HG02943 (cell line): ENCODE results near the gene KCTD14.
"Not testable (repeated sequence)": the region's sequence is repeated elsewhere in the genome, so short reads cannot be mapped to it uniquely, and the experiment has no call there.

Experiments used
- ATAC-seq: cut with Tn5 transposase; IDR thresholded peaks from one replicate; pipeline ENCODE4 v1.9.1; 2021; ENCODE audit warnings: mild to moderate bottlenecking, low read depth, moderate library complexity; ENCODE audit not compliant: unreplicated experiment

Gene KCTD14

GRCh38 chr11:78028423-78028822 lies 5.3 kb upstream of the KCTD14 start:
- not testable (repeated sequence) for ATAC-seq

GRCh38 chr11:78027759-78028158 lies 4.7 kb upstream of the KCTD14 start:
- no peak for ATAC-seq

- no peak for ATAC-seq
Measured at GRCh38 chr11:78025378-78025777, 2.3 kb upstream of the KCTD14 start.

GRCh38 chr11:78023426-78023825 lies 350 bp upstream of the KCTD14 start:
- no peak for ATAC-seq

GRCh38 chr11:78021611-78022010 lies 1.5 kb downstream of the KCTD14 start:
- ATAC-seq: no peak

GRCh38 chr11:78020246-78020645 lies 2.8 kb downstream of the KCTD14 start:
- ATAC-seq: no peak

- no peak for ATAC-seq
Measured at GRCh38 chr11:78019808-78020207, 3.3 kb downstream of the KCTD14 start.

- no peak for ATAC-seq
Measured at GRCh38 chr11:78015878-78016277, 7.2 kb downstream of the KCTD14 start.

GRCh38 chr11:78014937-78015520 lies 8.0 kb downstream of the KCTD14 start:
- not testable (repeated sequence) for ATAC-seq

- no peak for ATAC-seq
Measured at GRCh38 chr11:78011301-78011700, 11.8 kb downstream of the KCTD14 start.

GRCh38 chr11:78010755-78011154 lies 12.3 kb downstream of the KCTD14 start:
- ATAC-seq: no peak

GRCh38 chr11:78010304-78010703 lies 12.8 kb downstream of the KCTD14 start:
- no peak for ATAC-seq

- no peak for ATAC-seq
Measured at GRCh38 chr11:78009062-78009461, 14.0 kb downstream of the KCTD14 start.

- no peak for ATAC-seq
Measured at GRCh38 chr11:78000193-78000592, 22.9 kb downstream of the KCTD14 start.

GRCh38 chr11:77999446-78000030 lies 23.5 kb downstream of the KCTD14 start:
- ATAC-seq: no peak

- ATAC-seq: peak; percentile 97
Measured at GRCh38 chr11:77994434-77995362, 28.4 kb downstream of the KCTD14 start, which contains the start of gene INTS4. TSS of gene INTS4 (minus strand) at chr11:77994668. CDS start at chr11:77994643, 25 bp downstream.

GRCh38 chr11:77993902-77994301 lies 29.2 kb downstream of the KCTD14 start:
- no peak for ATAC-seq

- ATAC-seq: no peak
Measured at GRCh38 chr11:77990981-77991380, 32.1 kb downstream of the KCTD14 start.

- ATAC-seq: not testable (repeated sequence)
Measured at GRCh38 chr11:77986456-77986855, 36.6 kb downstream of the KCTD14 start.

- ATAC-seq: no peak
Measured at GRCh38 chr11:77981346-77981947, 41.6 kb downstream of the KCTD14 start.

GRCh38 chr11:77968337-77968736 lies 54.7 kb downstream of the KCTD14 start:
- no peak for ATAC-seq
